DOHH2 (cell line): Measurements from ENCODE around the gene IMMP2L.

Experiments
- H3F3A ChIP-seq: fragments of 200-600 bp; sonication (generic), shearing (Covaris generic); 2 replicates; pipeline ENCODE4 v1.6.0; 2016; ENCODE audit warnings: antibody characterized with exemption, mild to moderate bottlenecking; ENCODE audit not compliant: control insufficient read depth, insufficient read depth
- H3K27ac ChIP-seq: fragments of 200-600 bp; sonication (generic); 2 replicates; pipeline ENCODE4 v1.5.1; 2014; ENCODE audit warnings: low read depth, mild to moderate bottlenecking, low read length, moderate library complexity
- H3K27me3 ChIP-seq: fragments of 200-600 bp; sonication (generic); 2 replicates; pipeline ENCODE4 v1.6.1; 2014; ENCODE audit warnings: mild to moderate bottlenecking, low read length, mixed read lengths; ENCODE audit not compliant: control insufficient read depth
- H3K36me3 ChIP-seq: fragments of 200-600 bp; sonication (generic); 2 replicates; pipeline ENCODE4 v1.6.1; 2014; ENCODE audit warnings: mild to moderate bottlenecking, low read length, moderate library complexity, mixed read lengths; ENCODE audit not compliant: control insufficient read depth
- H3K4me1 ChIP-seq: fragments of 200-600 bp; sonication (generic); 2 replicates; pipeline ENCODE4 v1.6.1; 2014; ENCODE audit warnings: mild to moderate bottlenecking, low read length, mixed read lengths; ENCODE audit not compliant: control insufficient read depth
- H3K4me2 ChIP-seq: fragments of 200-600 bp; sonication (generic); 2 replicates; pipeline ENCODE4 v1.6.0; 2014; ENCODE audit warnings: mild to moderate bottlenecking, low read length, moderate library complexity
- H3K4me3 ChIP-seq: fragments of 200-600 bp; sonication (generic); 2 replicates; pipeline ENCODE4 v1.5.1; 2014; ENCODE audit warnings: mild to moderate bottlenecking, low read length, mixed read lengths
- H3K79me2 ChIP-seq: fragments of 200-600 bp; sonication (generic); 2 replicates; pipeline ENCODE4 v1.6.1; 2014; ENCODE audit warnings: mild to moderate bottlenecking, low read length, mixed read lengths; ENCODE audit not compliant: control insufficient read depth
- H3K9me2 ChIP-seq: fragments of 200-600 bp; sonication (generic); replicated peaks from 2 replicates; pipeline ENCODE4 v1.6.1; 2014; ENCODE audit warnings: mild to moderate bottlenecking, low read length, mixed read lengths; ENCODE audit not compliant: control insufficient read depth
- H3K9me3 ChIP-seq: fragments of 200-600 bp; sonication (generic); 2 replicates; pipeline ENCODE4 v1.6.1; 2014; ENCODE audit warnings: antibody characterized with exemption, low read length, mixed read lengths; ENCODE audit not compliant: control insufficient read depth, insufficient read depth
- H4K20me1 ChIP-seq: fragments of 200-600 bp; sonication (generic); 2 replicates; pipeline ENCODE4 v1.6.0; 2014; ENCODE audit warnings: low read depth, mild to moderate bottlenecking, antibody characterized with exemption, low read length, moderate library complexity; ENCODE audit not compliant: control insufficient read depth, insufficient read depth
- EZH2phosphoT487 ChIP-seq: fragments of 200-600 bp; sonication (generic); IDR thresholded peaks from 2 replicates; pipeline ENCODE4 v1.6.1; 2017; ENCODE audit warnings: borderline replicate concordance, mild to moderate bottlenecking, antibody characterized with exemption, low read length, moderate library complexity, mixed read lengths
- TF ChIP-seq, protein P1 (sequence below): fragments of 200-600 bp; sonication (generic); IDR thresholded peaks from one replicate; pipeline ENCODE4 v1.5.1; 2014; ENCODE audit warnings: antibody characterized with exemption, mild to moderate bottlenecking, low read depth, low read length; ENCODE audit not compliant: poor library complexity, severe bottlenecking

The IMMP2L gene

DNA sequence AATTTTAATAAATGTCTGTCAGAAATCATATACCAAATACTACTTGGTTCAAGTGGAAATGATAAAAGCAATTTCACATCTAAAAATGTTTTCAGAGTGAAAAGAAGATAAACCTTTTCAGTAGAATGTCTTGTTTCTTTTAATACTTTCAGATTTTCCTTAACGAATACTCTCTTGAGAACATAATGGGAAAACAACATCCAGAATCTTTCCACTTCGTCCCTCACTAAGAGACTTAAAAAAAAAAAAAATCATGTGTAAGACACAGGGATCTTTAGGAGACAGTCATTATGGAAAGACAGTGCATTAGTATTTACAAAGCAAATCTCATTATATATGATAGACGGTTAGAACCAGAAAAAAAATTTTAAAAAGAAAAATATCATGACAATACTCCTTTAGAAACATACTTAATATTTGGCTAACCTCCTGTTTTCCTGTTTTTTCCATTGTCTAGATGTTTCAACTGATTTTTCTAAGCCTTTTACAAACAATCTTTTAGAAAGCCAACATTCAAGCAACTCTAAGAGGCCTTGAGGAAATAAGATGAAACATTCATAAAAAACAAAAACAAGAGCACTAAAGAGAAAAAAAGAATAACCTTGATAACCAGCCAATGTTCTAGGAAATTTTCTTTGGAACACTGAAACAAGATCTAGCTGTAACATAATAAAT lies 811.2 kb downstream of the IMMP2L start:
- TF ChIP-seq EZH2phosphoT487, result no peak
- TF ChIP-seq, protein P1, sequence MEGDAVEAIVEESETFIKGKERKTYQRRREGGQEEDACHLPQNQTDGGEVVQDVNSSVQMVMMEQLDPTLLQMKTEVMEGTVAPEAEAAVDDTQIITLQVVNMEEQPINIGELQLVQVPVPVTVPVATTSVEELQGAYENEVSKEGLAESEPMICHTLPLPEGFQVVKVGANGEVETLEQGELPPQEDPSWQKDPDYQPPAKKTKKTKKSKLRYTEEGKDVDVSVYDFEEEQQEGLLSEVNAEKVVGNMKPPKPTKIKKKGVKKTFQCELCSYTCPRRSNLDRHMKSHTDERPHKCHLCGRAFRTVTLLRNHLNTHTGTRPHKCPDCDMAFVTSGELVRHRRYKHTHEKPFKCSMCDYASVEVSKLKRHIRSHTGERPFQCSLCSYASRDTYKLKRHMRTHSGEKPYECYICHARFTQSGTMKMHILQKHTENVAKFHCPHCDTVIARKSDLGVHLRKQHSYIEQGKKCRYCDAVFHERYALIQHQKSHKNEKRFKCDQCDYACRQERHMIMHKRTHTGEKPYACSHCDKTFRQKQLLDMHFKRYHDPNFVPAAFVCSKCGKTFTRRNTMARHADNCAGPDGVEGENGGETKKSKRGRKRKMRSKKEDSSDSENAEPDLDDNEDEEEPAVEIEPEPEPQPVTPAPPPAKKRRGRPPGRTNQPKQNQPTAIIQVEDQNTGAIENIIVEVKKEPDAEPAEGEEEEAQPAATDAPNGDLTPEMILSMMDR, result no peak
- no peaks in the 10 kb centered on the region for H3K4me1 ChIP-seq
- H3K9me2 ChIP-seq, result no peaks in the 10 kb centered on the region
- H3K79me2 ChIP-seq, result no peaks in the 10 kb centered on the region
- no peaks in the 10 kb centered on the region for H3K27me3 ChIP-seq
- no peak overlapping the region for H3K4me3 ChIP-seq
- no peaks in the 10 kb centered on the region for H3K9me3 ChIP-seq
- H3F3A ChIP-seq, result no peaks in the 10 kb centered on the region
- no peaks in the 10 kb centered on the region for H4K20me1 ChIP-seq
- H3K27ac ChIP-seq, result no peak overlapping the region
- no peaks in the 10 kb centered on the region for H3K36me3 ChIP-seq
- H3K4me2 ChIP-seq, result no peak overlapping the region

DNA sequence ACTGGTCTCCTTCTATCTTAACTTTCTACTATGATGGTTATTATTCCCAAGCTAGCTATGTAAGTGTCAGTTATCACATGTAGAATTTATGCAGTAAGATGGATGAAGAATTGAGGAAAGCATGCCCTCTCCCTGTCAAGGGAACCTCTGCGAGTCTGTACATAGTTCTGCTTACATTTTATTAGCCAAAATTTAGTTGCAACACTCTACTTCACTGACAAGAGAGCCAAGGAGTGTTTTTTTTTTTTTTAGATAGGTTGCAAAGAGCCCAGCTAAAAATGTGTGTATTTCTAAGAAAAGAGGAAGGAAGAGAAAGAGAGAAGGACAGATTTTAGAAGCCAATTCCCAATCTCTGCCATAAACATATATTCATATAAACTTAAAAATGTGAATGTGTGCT lies 829.1 kb downstream of the IMMP2L start:
- no peaks in the 10 kb centered on the region for H3K4me1 ChIP-seq
- no peak overlapping the region for H3K4me2 ChIP-seq
- TF ChIP-seq EZH2phosphoT487, result no peak
- TF ChIP-seq, protein P1, result no peak
- H3K9me3 ChIP-seq, result peaks cover 10% of the 10 kb centered on the region; the same call in 1 of the 2 replicates
- H4K20me1 ChIP-seq, result no peaks in the 10 kb centered on the region
- no peaks in the 10 kb centered on the region for H3K79me2 ChIP-seq
- no peak overlapping the region for H3K27ac ChIP-seq
- no peaks in the 10 kb centered on the region for H3K36me3 ChIP-seq
- H3K27me3 ChIP-seq, result no peaks in the 10 kb centered on the region
- no peak overlapping the region for H3K4me3 ChIP-seq
- no peaks in the 10 kb centered on the region for H3F3A ChIP-seq
- no peaks in the 10 kb centered on the region for H3K9me2 ChIP-seq

GRCh38 chr7:110724811-110725210 lies 837.5 kb downstream of the IMMP2L start:
- Histone ChIP-seq H3K36me3 (no peaks in the 10 kb centered on the region), H3K79me2 (no peaks in the 10 kb centered on the region), H4K20me1 (no peaks in the 10 kb centered on the region), H3K4me3 (no peak overlapping the region), H3K9me2 (0 out of 2 replicates have a peak, but pooled peaks cover 4% of the 10 kb centered on the region), H3K4me1 (no peaks in the 10 kb centered on the region), H3K27ac (no peak overlapping the region), H3K27me3 (no peaks in the 10 kb centered on the region), H3F3A (no peaks in the 10 kb centered on the region), H3K4me2 (no peak overlapping the region), H3K9me3 (no peaks in the 10 kb centered on the region)
- TF ChIP-seq, protein P1, result no peak
- no peak for TF ChIP-seq EZH2phosphoT487
